H1 (cell line): ENCODE results near the gene TPP1. TPM values are rescaled to one million over a fixed set of nuclear protein-coding genes. Genes with fewer than 3 reads are reported as not detected.
A peak's percentile ranks its signal among the peaks of the same experiment; 100 is the strongest.

Experiments used
- CTCF ChIA-PET: fragments of 300-600 bp; sonication (Branson Sonifier 250); formaldehyde crosslinking; loops from one replicate; lab custom pipeline; 2021; ENCODE audit not compliant: partially characterized antibody; lab: Charles Lee
- POLR2A ChIA-PET: fragments of 300-600 bp; sonication (Branson Sonifier 250); formaldehyde crosslinking; loops from one replicate; lab custom pipeline; 2021; ENCODE audit warnings: inconsistent platforms; ENCODE audit not compliant: partially characterized antibody; lab: Charles Lee
- DNase-seq, 2 experiments: peaks; one replicate each; pipeline versions ENCODE4 v3.0.0 to v3.0.0-alpha.2; 2010 to 2022; ENCODE audit warnings: low spot score in 2 of 2, low read depth in 1 of 2, mixed read lengths in 1 of 2
- FAIRE-seq: peaks from 2 replicates; lab custom pipeline; 2011; peaks lifted over from hg19 to GRCh38; lab: Jason Lieb, UNC
- H2AFZ ChIP-seq: 2 replicates; pipeline ENCODE4 v1.8.1; 2012; ENCODE audit warnings: low read length, inconsistent platforms
- H2AK5ac ChIP-seq: 2 replicates; pipeline ENCODE4 v1.6.1; 2013; ENCODE audit warnings: low read depth, low read length
- H2BK120ac ChIP-seq: replicated peaks from 2 replicates; pipeline ENCODE3; 2013; ENCODE audit warnings: low read depth, low read length, inconsistent platforms
- H2BK12ac ChIP-seq: 2 replicates; pipeline ENCODE4 v1.6.1; 2013; ENCODE audit warnings: low read depth, low read length
- H2BK15ac ChIP-seq: 2 replicates; pipeline ENCODE4 v1.6.1; 2013; ENCODE audit warnings: low read length
- H2BK20ac ChIP-seq: 2 replicates; pipeline ENCODE4 v1.6.1; 2013; ENCODE audit warnings: low read length
- H2BK5ac ChIP-seq: 2 replicates; pipeline ENCODE4 v1.6.1; 2013; ENCODE audit warnings: low read depth, low read length
- H3K14ac ChIP-seq: 2 replicates; pipeline ENCODE4 v1.6.1; 2013; ENCODE audit warnings: inconsistent platforms; ENCODE audit not compliant: insufficient read length
- H3K18ac ChIP-seq: 2 replicates; pipeline ENCODE4 v1.6.1; 2013; ENCODE audit warnings: low read length; ENCODE audit errors: extremely low read depth
- H3K23ac ChIP-seq: 2 replicates; pipeline ENCODE4 v1.6.1; 2013; ENCODE audit warnings: inconsistent platforms; ENCODE audit not compliant: insufficient read length
- H3K23me2 ChIP-seq: 2 replicates; pipeline ENCODE4 v1.6.1; 2013; ENCODE audit warnings: low read depth, low read length
- H3K27ac ChIP-seq: 2 replicates; pipeline ENCODE4 v1.6.1; 2011; ENCODE audit warnings: low read depth, low read length, inconsistent platforms
- H3K27me3 ChIP-seq, 4 experiments: replicated peaks in 1 of 4; 1 replicate in 1 of 4; 2 replicates in 3 of 4; pipeline versions ENCODE4 v1.6.1 to v1.8.1; 2011 to 2013; ENCODE audit warnings: low read length in 3 of 4, mild to moderate bottlenecking in 3 of 4, inconsistent platforms in 2 of 4, mixed read lengths in 2 of 4, moderate library complexity in 1 of 4; ENCODE audit not compliant: control insufficient read depth in 3 of 4, insufficient read depth in 3 of 4; ENCODE audit errors: extremely low read depth in 1 of 4
- H3K36me3 ChIP-seq, 4 experiments: 2 replicates each; pipeline versions ENCODE4 v1.6.1 to v1.8.1; 2011 to 2013; ENCODE audit warnings: mild to moderate bottlenecking in 4 of 4, low read length in 3 of 4, moderate library complexity in 2 of 4, control low read depth in 1 of 4, inconsistent platforms in 1 of 4; ENCODE audit not compliant: insufficient read depth in 4 of 4, control insufficient read depth in 2 of 4
- H3K4ac ChIP-seq: replicated peaks from 2 replicates; pipeline ENCODE3; 2013; ENCODE audit warnings: low read length, low read depth, mixed read lengths, inconsistent platforms; ENCODE audit not compliant: insufficient read length
- H3K4me1 ChIP-seq, 4 experiments: replicated peaks in 1 of 4; 1 replicate in 1 of 4; 2 replicates in 3 of 4; pipeline versions ENCODE4 v1.6.1 to v1.8.1; 2011 to 2013; ENCODE audit warnings: low read length in 3 of 4, inconsistent platforms in 2 of 4, mixed read lengths in 1 of 4; ENCODE audit not compliant: insufficient read depth in 4 of 4, control insufficient read depth in 3 of 4
- H3K4me2 ChIP-seq, 2 experiments: 2 replicates each; pipeline versions ENCODE4 v1.6.1 to v1.8.1; 2011 to 2013; ENCODE audit warnings: low read depth in 2 of 2, low read length in 2 of 2, control low read depth in 1 of 2, inconsistent platforms in 1 of 2, mild to moderate bottlenecking in 1 of 2; ENCODE audit not compliant: insufficient read depth in 1 of 2
- H3K4me3 ChIP-seq, 4 experiments: fragments of 200-600, 300-600 bp in 1 of 4; sonication (generic), shearing (Covaris generic), sonication (Bioruptor Twin) in 1 of 4; 2 replicates each; pipeline versions ENCODE4 v1.5.1 to v1.8.1; 2011 to 2016; ENCODE audit warnings: low read length in 4 of 4, low read depth in 3 of 4, control low read depth in 2 of 4, inconsistent platforms in 2 of 4, mild to moderate bottlenecking in 2 of 4, mixed read lengths in 1 of 4, moderate library complexity in 1 of 4; ENCODE audit not compliant: insufficient read depth in 2 of 4; ENCODE audit errors: extremely low read depth in 1 of 4
- H3K56ac ChIP-seq: replicated peaks from 2 replicates; pipeline ENCODE3; 2013; ENCODE audit warnings: low read depth, mild to moderate bottlenecking, mixed read lengths, low read length, inconsistent platforms; ENCODE audit not compliant: insufficient read length
- H3K79me1 ChIP-seq: 2 replicates; pipeline ENCODE4 v1.6.1; 2013; ENCODE audit warnings: low read depth, low read length, control low read depth
- H3K79me2 ChIP-seq, 2 experiments: 2 replicates each; pipeline versions ENCODE4 v1.6.1 to v1.8.1; 2012 to 2013; ENCODE audit warnings: low read length in 2 of 2, mild to moderate bottlenecking in 2 of 2, inconsistent platforms in 1 of 2; ENCODE audit not compliant: insufficient read depth in 2 of 2, control insufficient read depth in 1 of 2
- H3K9ac ChIP-seq, 4 experiments: replicated peaks in 1 of 4; 1 replicate in 1 of 4; 2 replicates in 3 of 4; pipeline versions ENCODE4 v1.6.1 to v1.8.1; 2011 to 2013; ENCODE audit warnings: low read depth in 3 of 4, low read length in 3 of 4, control low read depth in 2 of 4, mild to moderate bottlenecking in 2 of 4, moderate library complexity in 2 of 4, inconsistent platforms in 1 of 4; ENCODE audit errors: extremely low read depth in 1 of 4
- H3K9me3 ChIP-seq, 2 experiments: 2 replicates each; pipeline versions ENCODE4 v1.6.1 to v1.8.1; 2012 to 2013; ENCODE audit warnings: mild to moderate bottlenecking in 2 of 2, moderate library complexity in 2 of 2, control low read depth in 1 of 2, inconsistent platforms in 1 of 2, low read depth in 1 of 2, low read length in 1 of 2, mixed read lengths in 1 of 2; ENCODE audit not compliant: insufficient read depth in 2 of 2
- H4K20me1 ChIP-seq, 2 experiments: replicated peaks in 1 of 2; 2 replicates each; pipeline versions ENCODE3 to v1.8.1; 2011 to 2013; ENCODE audit warnings: inconsistent platforms in 2 of 2, low read length in 2 of 2, mild to moderate bottlenecking in 1 of 2; ENCODE audit not compliant: insufficient read depth in 2 of 2, control insufficient read depth in 1 of 2
- H4K5ac ChIP-seq: 2 replicates; pipeline ENCODE4 v1.6.1; 2013; ENCODE audit warnings: low read length, low read depth, mixed read lengths, inconsistent platforms; ENCODE audit not compliant: insufficient read length
- H4K8ac ChIP-seq: 2 replicates; pipeline ENCODE4 v1.8.0; 2013; ENCODE audit warnings: mild to moderate bottlenecking, moderate library complexity, low read length, inconsistent platforms; ENCODE audit not compliant: insufficient read depth; ENCODE audit errors: extremely low read depth
- H4K91ac ChIP-seq: replicated peaks from 2 replicates; pipeline ENCODE3; 2013; ENCODE audit warnings: low read length, mixed read lengths, inconsistent platforms; ENCODE audit not compliant: insufficient read length
- JUND ChIP-seq: IDR thresholded peaks from 2 replicates; pipeline ENCODE4 v1.6.1; 2011; ENCODE audit warnings: mild to moderate bottlenecking, improper control_type of control experiment, low read length
- TAF1 ChIP-seq: IDR thresholded peaks from 2 replicates; pipeline ENCODE4 v1.6.1; 2011; ENCODE audit warnings: mild to moderate bottlenecking, low read depth, low read length
- polyA plus RNA-seq, 7 experiments: library from polyadenylated mRNA; depleted of rRNA in 3 of 7; stranded (reverse) in 5 of 7; unstranded in 2 of 7; fragments of >200 nt in 5 of 7; fragments of 200-250 nt in 2 of 7; gene quantifications; 1 replicate in 5 of 7; 2 replicates in 1 of 7; 4 replicates in 1 of 7; pipeline versions ENCODE4 v1.2.1 to v1.2.3, GENCODE V29; 2011 to 2013; ENCODE audit warnings: missing spikeins in 2 of 7, mixed read lengths in 2 of 7
- total RNA-seq: library from RNA; stranded (reverse); fragmentation: NEBNext Ultra II Directional; extraction: Animal tissue kit (Norgen Biotek cat#: 25700); gene quantifications from 2 replicates; pipeline ENCODE4 v1.2.1, GENCODE V29; 2021
- TF ChIP-seq, protein P1 (sequence below): IDR thresholded peaks from 2 replicates; pipeline ENCODE4 v1.6.1; 2012; ENCODE audit warnings: inconsistent platforms

Gene TPP1
- total and polyA plus RNA-seq, 2 of the 8 experiments (the other 6 are each of a cell fraction or from before 2014, with no cell fraction given), result 36.1 to 77.5 TPM

DNA sequence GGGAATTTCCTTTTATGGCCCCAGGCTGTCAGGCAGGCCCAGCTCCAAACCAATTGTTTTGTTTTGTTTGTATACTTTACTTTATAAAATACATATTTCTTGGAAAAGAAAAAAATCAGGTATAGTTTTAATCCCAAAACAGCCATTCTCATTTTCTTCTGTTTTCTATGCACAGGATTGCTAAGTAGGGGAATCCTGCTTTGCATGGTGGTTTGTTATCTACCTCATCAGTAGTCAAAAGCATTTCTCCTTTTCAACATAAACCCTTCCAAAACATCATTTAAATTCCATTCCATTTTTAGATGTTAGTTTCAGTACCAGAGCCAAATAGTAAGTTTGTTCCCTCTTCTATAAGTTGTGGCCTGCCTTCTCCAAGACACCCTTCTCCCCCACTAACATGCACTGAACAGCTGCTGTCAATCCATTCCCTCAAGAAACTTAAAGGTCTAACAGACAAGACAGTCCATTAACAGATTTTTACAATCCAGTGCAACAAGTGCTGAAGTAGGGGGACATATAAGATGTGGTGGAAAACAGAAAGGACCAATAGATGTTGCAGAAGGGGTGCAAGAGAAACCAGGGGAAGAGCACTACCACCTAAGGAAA lies 11.9 kb downstream of the TPP1 start:
- no peaks in the 10 kb centered on the region for H3K9me3 ChIP-seq
- H3K4me3 ChIP-seq, result peak overlapping the region in 1 of 4 experiments; percentile 27; a peak in 1 of 8 replicates
- TF ChIP-seq JUND (no peak), TAF1 (0 out of 2 replicates have a peak, but pooled peaks have one; percentile 0)
- TF ChIP-seq, protein P1, sequence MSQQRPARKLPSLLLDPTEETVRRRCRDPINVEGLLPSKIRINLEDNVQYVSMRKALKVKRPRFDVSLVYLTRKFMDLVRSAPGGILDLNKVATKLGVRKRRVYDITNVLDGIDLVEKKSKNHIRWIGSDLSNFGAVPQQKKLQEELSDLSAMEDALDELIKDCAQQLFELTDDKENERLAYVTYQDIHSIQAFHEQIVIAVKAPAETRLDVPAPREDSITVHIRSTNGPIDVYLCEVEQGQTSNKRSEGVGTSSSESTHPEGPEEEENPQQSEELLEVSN, result no peak
- H4K20me1 ChIP-seq, result no peaks in the 10 kb centered on the region
- H4K91ac ChIP-seq, result peak overlapping the region; percentile 29
- H3K14ac ChIP-seq, result no peak overlapping the region
- no peak overlapping the region for H2BK5ac ChIP-seq
- peaks cover 8 to 29% (median 12%) of the 10 kb centered on the region in 4 experiments for H3K4me1 ChIP-seq
- no peak overlapping the region for H3K18ac ChIP-seq
- H3K9ac ChIP-seq, result peak overlapping the region in 2 of 4 experiments; percentile 3 to 40; a peak in 2 of 7 replicates
- H2BK120ac ChIP-seq, result no peak overlapping the region
- peaks cover 10% of the 10 kb centered on the region; the same call in 1 of the 2 replicates for H3K79me1 ChIP-seq
- POLR2A ChIA-PET, result interaction anchor here (0.7 to 4.8 kb wide), 17 partner anchors 9 to 135 kb away, joined by 3 to 31 read pairs (median 4); partner anchors contain the start of genes ARFIP2, TIMM10B, TPP1 and TRIM3
- H3K23me2 ChIP-seq, result peaks cover 21% of the 10 kb centered on the region
- H3K27ac ChIP-seq, result peak overlapping the region; percentile 76; the same call in 1 of the 2 replicates
- no peak overlapping the region for H2AFZ ChIP-seq
- H2BK15ac ChIP-seq, result no peak overlapping the region; the same call in 1 of the 2 replicates
- peaks cover 17 to 36% (median 31%) of the 10 kb centered on the region in 4 experiments for H3K36me3 ChIP-seq
- H4K8ac ChIP-seq, result no peak overlapping the region
- no peaks in the 10 kb centered on the region for H3K27me3 ChIP-seq
- H3K23ac ChIP-seq, result no peak overlapping the region
- CTCF ChIA-PET, result interaction anchor here (0.8 to 2.2 kb wide), 6 partner anchors 10 to 98 kb away, joined by 3 to 10 read pairs (median 4); partner anchors contain the start of genes MRPL17 and TPP1
- peak in 1 of 2 experiments; percentile 14 for DNase-seq
- H2BK20ac ChIP-seq, result peak overlapping the region; percentile 51; the same call in 1 of the 2 replicates
- H4K5ac ChIP-seq, result no peak overlapping the region
- FAIRE-seq, result no peak
- peak overlapping the region; percentile 53 to 54; a peak in 2 of 4 replicates for H3K4me2 ChIP-seq
- no peak overlapping the region for H3K56ac ChIP-seq
- H3K4ac ChIP-seq, result no peak overlapping the region
- peaks cover 0 to 50% of the 10 kb centered on the region in 2 experiments; a peak in 3 of 4 replicates for H3K79me2 ChIP-seq
- H2AK5ac ChIP-seq, result no peak overlapping the region
- H2BK12ac ChIP-seq, result no peak overlapping the region
